HepG2 (cell line): ENCODE data around the gene TRPM6. TPM values are rescaled to one million over a fixed set of nuclear protein-coding genes. Genes with fewer than 3 reads are reported as not detected.

Source experiments
- ATAC-seq: fragments of 200-7000 bp; cut with Tn5 transposase; 3 replicates; pipeline ENCODE4 v1.9.1; 2020; ENCODE audit warnings: mild to moderate bottlenecking, moderate library complexity
- BruUV-seq: library from RNA; stranded (reverse); fragments of 400-500 nt; replicated peaks from 2 replicates; lab custom pipeline; 2021; lab: Mats Ljungman, UMichigan
- CTCF ChIA-PET: fragments of 300-600 bp; formaldehyde crosslinking; extraction: SDS; loops from one replicate; lab custom pipeline; 2021; ENCODE audit warnings: low total read pairs, inconsistent platforms, low intra/inter-chr PET ratio; lab: Yijun Ruan, JAX
- POLR2A ChIA-PET: fragments of 350-600 bp; sonication (Branson Sonifier 250); formaldehyde crosslinking; loops from one replicate; lab custom pipeline; 2020; ENCODE audit warnings: antibody characterized with exemption, inconsistent platforms; lab: Yijun Ruan, JAX
- DNase-seq: peaks from one replicate; pipeline ENCODE4 v3.0.0-alpha.2; 2015; ENCODE audit warnings: low spot score
- FAIRE-seq: peaks from 3 replicates; lab custom pipeline; 2011; peaks lifted over from hg19 to GRCh38; lab: Jason Lieb, UNC
- H2AFZ ChIP-seq: one replicate; pipeline ENCODE4 v1.6.1; 2011; ENCODE audit warnings: low read length, inconsistent platforms
- H3K27ac ChIP-seq: fragments of 300-600 bp; 3 replicates; pipeline ENCODE4 v1.8.0; 2011; ENCODE audit warnings: mixed run types, mild to moderate bottlenecking, mixed read lengths, low read length, inconsistent platforms; ENCODE audit not compliant: insufficient read depth; ENCODE audit errors: extremely low read length
- H3K27me3 ChIP-seq, 2 experiments: fragments of 200-600 bp in 1 of 2; 2 replicates in 1 of 2; 3 replicates in 1 of 2; pipeline versions ENCODE4 v1.6.0 to v1.8.0; 2011; ENCODE audit warnings: low read length in 2 of 2, mild to moderate bottlenecking in 2 of 2, moderate library complexity in 2 of 2, inconsistent platforms in 1 of 2; ENCODE audit not compliant: insufficient read depth in 2 of 2, control insufficient read depth in 1 of 2
- H3K36me3 ChIP-seq, 2 experiments: fragments of 200-600 bp in 1 of 2; replicated peaks in 1 of 2; 2 replicates in 1 of 2; 3 replicates in 1 of 2; pipeline versions ENCODE4 v1.5.1 to v1.8.0; 2011; ENCODE audit warnings: low read length in 2 of 2, inconsistent platforms in 1 of 2; ENCODE audit not compliant: insufficient read depth in 2 of 2, control insufficient read depth in 1 of 2
- H3K4me1 ChIP-seq: 2 replicates; pipeline ENCODE4 v1.5.1; 2012; ENCODE audit warnings: low read length, inconsistent platforms; ENCODE audit not compliant: insufficient read depth
- H3K4me2 ChIP-seq: 2 replicates; pipeline ENCODE4 v1.6.0; 2011; ENCODE audit warnings: low read depth, low read length, inconsistent platforms
- H3K4me3 ChIP-seq, 3 experiments: fragments of 200-600 bp in 1 of 3; sonication (generic), shearing (Covaris generic) in 1 of 3; replicated peaks in 1 of 3; 2 replicates each; pipeline ENCODE4 v1.5.1; 2011 to 2016; ENCODE audit warnings: low read length in 3 of 3, inconsistent platforms in 2 of 3, low read depth in 2 of 3, mild to moderate bottlenecking in 2 of 3, control low read depth in 1 of 3, mixed read lengths in 1 of 3; ENCODE audit not compliant: insufficient read depth in 1 of 3
- H3K79me2 ChIP-seq: one replicate; pipeline ENCODE4 v1.6.1; 2011; ENCODE audit warnings: low read length, inconsistent platforms; ENCODE audit not compliant: insufficient read depth
- H3K9ac ChIP-seq: 2 replicates; pipeline ENCODE4 v1.6.0; 2011; ENCODE audit warnings: mild to moderate bottlenecking, low read depth, low read length, inconsistent platforms; ENCODE audit not compliant: insufficient read depth
- H3K9me3 ChIP-seq: 2 replicates; pipeline ENCODE4 v1.5.1; 2012; ENCODE audit warnings: mild to moderate bottlenecking, low read length
- H4K20me1 ChIP-seq: 2 replicates; pipeline ENCODE4 v1.6.0; 2011; ENCODE audit warnings: inconsistent platforms, mild to moderate bottlenecking, low read length, moderate library complexity; ENCODE audit not compliant: insufficient read depth
- ELF4 ChIP-seq: sonication (generic); formaldehyde crosslinking; IDR thresholded peaks from 2 replicates; pipeline ENCODE4 v1.5.0; 2020; ENCODE audit warnings: missing genetic modification reagents, mild to moderate bottlenecking, moderate library complexity, borderline replicate concordance
- HIVEP1 ChIP-seq: sonication (generic); formaldehyde crosslinking; IDR thresholded peaks from 2 replicates; pipeline ENCODE4 v1.4.0; 2020; ENCODE audit warnings: mild to moderate bottlenecking, missing genetic modification reagents
- JUN ChIP-seq: sonication (generic); formaldehyde crosslinking; IDR thresholded peaks from 2 replicates; pipeline ENCODE4 v1.4.0; 2020; ENCODE audit warnings: mild to moderate bottlenecking, missing genetic modification reagents
- MAFF ChIP-seq: IDR thresholded peaks from 2 replicates; pipeline ENCODE4 v1.6.1; 2011; ENCODE audit warnings: low read depth, low read length, improper control_type of control experiment
- NR2F6 ChIP-seq, 2 experiments: IDR thresholded peaks; 2 replicates each; pipeline ENCODE4 v1.6.1; 2016; ENCODE audit warnings: antibody characterized with exemption in 1 of 2, mild to moderate bottlenecking in 1 of 2
- POLR2AphosphoS2 ChIP-seq: IDR thresholded peaks from 2 replicates; pipeline ENCODE4 v1.6.1; 2011; ENCODE audit warnings: low read depth, low read length, improper control_type of control experiment
- ZFP90 ChIP-seq: sonication (generic); formaldehyde crosslinking; IDR thresholded peaks from 2 replicates; pipeline ENCODE4 v1.8.0; 2022; ENCODE audit warnings: missing genetic modification reagents, mild to moderate bottlenecking, inconsistent platforms, borderline replicate concordance
- ZNF431 ChIP-seq: sonication (generic); formaldehyde crosslinking; IDR thresholded peaks from 2 replicates; pipeline ENCODE4 v1.9.0; 2022; ENCODE audit warnings: missing genetic modification reagents, low read depth, mild to moderate bottlenecking, borderline replicate concordance
- ZNF460 ChIP-seq: sonication (generic); formaldehyde crosslinking; IDR thresholded peaks from 2 replicates; pipeline ENCODE4 v1.5.1; 2020; ENCODE audit warnings: missing genetic modification reagents, mild to moderate bottlenecking, borderline replicate concordance
- ZNF577 ChIP-seq: sonication (generic); formaldehyde crosslinking; IDR thresholded peaks from 2 replicates; pipeline ENCODE4 v1.4.0; 2020; ENCODE audit warnings: mild to moderate bottlenecking, low read depth, missing genetic modification reagents, borderline replicate concordance
- ZNF777 ChIP-seq: sonication (generic); formaldehyde crosslinking; IDR thresholded peaks from 2 replicates; pipeline ENCODE4 v1.4.0; 2020; ENCODE audit warnings: missing genetic modification reagents
- ZNF839 ChIP-seq: sonication (generic); formaldehyde crosslinking; IDR thresholded peaks from 2 replicates; pipeline ENCODE4 v1.4.0; 2020; ENCODE audit warnings: missing genetic modification reagents, mild to moderate bottlenecking, borderline replicate concordance
- WGBS: methylation state at CpG from one replicate; pipeline ENCODE4 v1.1.6; 2017; ENCODE audit warnings: low lambda C conversion rate; 5-methylcytosine and 5-hydroxymethylcytosine counted together
- in situ Hi-C: cut with HindIII; loops from 2 replicates; pipeline ENCODE4 v1.10.0; 2017; ENCODE audit warnings: low pct_unique_long_range_greater_than_20kb; ENCODE audit not compliant: extremely low pct_ligation_motif_present
- intact Hi-C: fragments of 100-400 bp; cut with micrococcal nuclease; formaldehyde crosslinking; loops from one replicate; pipeline ENCODE4 v1.10.0; 2022; ENCODE audit not compliant: unreplicated experiment
- polyA plus RNA-seq, 8 experiments: library from polyadenylated mRNA; depleted of rRNA in 3 of 8; stranded (reverse) in 7 of 8; unstranded in 1 of 8; fragments of >200 nt; fragmentation: Illumina TruSeq in 4 of 8; extraction: Trizol in 4 of 8; gene quantifications; 2 replicates each; pipeline versions ENCODE4 v1.2.1 to v1.2.3, GENCODE V29; 2011 to 2016; ENCODE audit warnings: low read depth in 4 of 8, missing spikeins in 1 of 8, mixed read lengths in 1 of 8; ENCODE audit not compliant: insufficient read depth in 1 of 8
- total RNA-seq, 5 experiments: library from RNA; depleted of rRNA; stranded (reverse); fragments of >200 nt; fragmentation: Illumina TruSeq; extraction: Trizol; gene quantifications; 2 replicates each; pipeline ENCODE4 v1.2.3, GENCODE V29; 2016; ENCODE audit warnings: low read depth in 1 of 5
- TF ChIP-seq, protein P1 (sequence below): IDR thresholded peaks from 2 replicates; pipeline ENCODE4 v1.6.1; 2016; ENCODE audit warnings: missing compliant biosample characterization, missing genetic modification reagents, borderline replicate concordance
- TF ChIP-seq, protein P2 (sequence below): sonication (generic); formaldehyde crosslinking; IDR thresholded peaks from 2 replicates; pipeline ENCODE4 v1.8.0; 2022; ENCODE audit warnings: mild to moderate bottlenecking, missing genetic modification reagents, moderate library complexity
- TF ChIP-seq, protein P3 (sequence below): sonication (generic); formaldehyde crosslinking; IDR thresholded peaks from 2 replicates; pipeline ENCODE4 v1.5.1; 2020; ENCODE audit warnings: mild to moderate bottlenecking, missing genetic modification reagents

TRPM6 gene
- total and polyA plus RNA-seq, 2 of the 13 experiments (the other 11 are each of a cell fraction or from before 2014, with no cell fraction given), result 0.01 to 0.09 TPM

DNA sequence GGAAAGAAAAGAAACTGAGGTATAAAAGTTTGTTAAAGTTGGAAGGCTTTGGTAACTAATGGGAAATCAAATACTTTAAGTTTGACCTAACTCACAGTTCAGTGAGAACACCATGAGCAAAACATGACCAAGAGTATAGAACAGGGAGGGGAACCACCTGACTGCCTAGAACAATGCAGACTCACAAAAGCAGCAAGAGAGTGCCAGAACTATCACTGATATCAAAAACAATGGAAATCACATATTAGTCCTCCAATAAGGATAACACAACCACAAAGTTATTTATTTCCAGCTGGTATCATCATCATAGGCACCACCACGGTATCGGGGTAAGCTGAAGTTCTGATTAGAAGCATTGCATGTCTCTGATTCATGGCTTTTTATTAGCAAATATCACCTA, 77.5 kb downstream of the TRPM6 start:
- in situ Hi-C loops, result no loop called here
- Histone ChIP-seq H4K20me1 (no peaks in the 10 kb centered on the region), H2AFZ (no peak overlapping the region), H3K4me1 (no peaks in the 10 kb centered on the region), H3K4me3 (no peak overlapping the region), H3K4me2 (no peak overlapping the region), H3K27ac (no peak overlapping the region), H3K9me3 (no peaks in the 10 kb centered on the region), H3K79me2 (no peaks in the 10 kb centered on the region), H3K9ac (no peak overlapping the region), H3K27me3 (no peaks in the 10 kb centered on the region), H3K36me3 (no peaks in the 10 kb centered on the region)
- ChIA-PET CTCF (no interaction called here), POLR2A (no interaction called here)
- intact Hi-C loops, result no loop called here
- no peak for ATAC-seq
- BruUV-seq, result no TSS peak
- DNase-seq, result no peak
- no peak for FAIRE-seq
- WGBS, result 92% methylated on average over 2 of the region's 2 CpGs
- TF ChIP-seq, protein P1, sequence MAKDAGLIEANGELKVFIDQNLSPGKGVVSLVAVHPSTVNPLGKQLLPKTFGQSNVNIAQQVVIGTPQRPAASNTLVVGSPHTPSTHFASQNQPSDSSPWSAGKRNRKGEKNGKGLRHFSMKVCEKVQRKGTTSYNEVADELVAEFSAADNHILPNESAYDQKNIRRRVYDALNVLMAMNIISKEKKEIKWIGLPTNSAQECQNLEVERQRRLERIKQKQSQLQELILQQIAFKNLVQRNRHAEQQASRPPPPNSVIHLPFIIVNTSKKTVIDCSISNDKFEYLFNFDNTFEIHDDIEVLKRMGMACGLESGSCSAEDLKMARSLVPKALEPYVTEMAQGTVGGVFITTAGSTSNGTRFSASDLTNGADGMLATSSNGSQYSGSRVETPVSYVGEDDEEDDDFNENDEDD, result no peak
- TF ChIP-seq NR2F6 (IDR thresholded peaks at IDR 0.05), result no peak
- no peak for TF ChIP-seq NR2F6 (CRISPR knock-in tag; IDR thresholded peaks at IDR 0.05)
- TF ChIP-seq, protein P2, sequence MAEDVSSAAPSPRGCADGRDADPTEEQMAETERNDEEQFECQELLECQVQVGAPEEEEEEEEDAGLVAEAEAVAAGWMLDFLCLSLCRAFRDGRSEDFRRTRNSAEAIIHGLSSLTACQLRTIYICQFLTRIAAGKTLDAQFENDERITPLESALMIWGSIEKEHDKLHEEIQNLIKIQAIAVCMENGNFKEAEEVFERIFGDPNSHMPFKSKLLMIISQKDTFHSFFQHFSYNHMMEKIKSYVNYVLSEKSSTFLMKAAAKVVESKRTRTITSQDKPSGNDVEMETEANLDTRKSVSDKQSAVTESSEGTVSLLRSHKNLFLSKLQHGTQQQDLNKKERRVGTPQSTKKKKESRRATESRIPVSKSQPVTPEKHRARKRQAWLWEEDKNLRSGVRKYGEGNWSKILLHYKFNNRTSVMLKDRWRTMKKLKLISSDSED (CRISPR knock-in tag), result no peak
- no peak for TF ChIP-seq JUN
- no peak for TF ChIP-seq ZNF460 (CRISPR knock-in tag)
- TF ChIP-seq ZNF431 (CRISPR knock-in tag), result no peak
- TF ChIP-seq ZNF777 (CRISPR knock-in tag), result no peak
- TF ChIP-seq ELF4, result no peak
- no peak for TF ChIP-seq HIVEP1 (CRISPR knock-in tag)
- no peak for TF ChIP-seq ZNF577 (CRISPR knock-in tag)
- TF ChIP-seq, protein P3, sequence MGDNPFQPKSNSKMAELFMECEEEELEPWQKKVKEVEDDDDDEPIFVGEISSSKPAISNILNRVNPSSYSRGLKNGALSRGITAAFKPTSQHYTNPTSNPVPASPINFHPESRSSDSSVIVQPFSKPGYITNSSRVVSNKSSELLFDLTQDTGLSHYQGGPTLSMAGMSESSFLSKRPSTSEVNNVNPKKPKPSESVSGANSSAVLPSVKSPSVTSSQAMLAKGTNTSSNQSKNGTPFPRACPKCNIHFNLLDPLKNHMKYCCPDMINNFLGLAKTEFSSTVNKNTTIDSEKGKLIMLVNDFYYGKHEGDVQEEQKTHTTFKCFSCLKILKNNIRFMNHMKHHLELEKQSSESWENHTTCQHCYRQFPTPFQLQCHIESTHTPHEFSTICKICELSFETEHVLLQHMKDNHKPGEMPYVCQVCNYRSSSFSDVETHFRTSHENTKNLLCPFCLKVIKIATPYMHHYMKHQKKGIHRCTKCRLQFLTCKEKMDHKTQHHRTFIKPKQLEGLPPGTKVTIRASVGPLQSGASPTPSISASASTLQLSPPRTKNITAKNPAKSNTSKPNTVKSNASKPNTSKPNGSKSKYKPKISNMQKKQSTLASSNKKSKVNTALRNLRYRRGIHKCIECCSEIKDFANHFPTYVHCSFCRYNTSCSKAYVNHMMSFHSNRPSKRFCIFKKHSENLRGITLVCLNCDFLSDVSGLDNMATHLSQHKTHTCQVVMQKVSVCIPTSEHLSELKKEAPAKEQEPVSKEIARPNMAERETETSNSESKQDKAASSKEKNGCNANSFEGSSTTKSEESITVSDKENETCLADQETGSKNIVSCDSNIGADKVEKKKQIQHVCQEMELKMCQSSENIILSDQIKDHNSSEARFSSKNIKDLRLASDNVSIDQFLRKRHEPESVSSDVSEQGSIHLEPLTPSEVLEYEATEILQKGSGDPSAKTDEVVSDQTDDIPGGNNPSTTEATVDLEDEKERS, result no peak
- no peak for TF ChIP-seq MAFF
- TF ChIP-seq ZFP90, result no peak
- TF ChIP-seq ZNF839 (CRISPR knock-in tag), result no peak
- TF ChIP-seq POLR2AphosphoS2, result no peak
